ENCODE measurements around the gene MLLT3. TPM values are rescaled to one million over a fixed set of nuclear protein-coding genes. Genes with fewer than 3 reads are reported as not detected.

MLLT3 gene
- total and polyA plus RNA-seq, 8 donors, result 1.8 to 10.3 (median 4.2) TPM

GRCh38 chr9:20559231-20559890 lies 62.9 kb downstream of the MLLT3 start:
- intact Hi-C loops (cut with DNase I), result no loop called here
- no peak for TF ChIP-seq CTCF (IDR thresholded peaks at IDR 0.05)
- DNase-seq (no peak), FAIRE-seq (peak; percentile 32), ATAC-seq (peak in 2 of 4 donors; percentile 35 to 55)
- Histone ChIP-seq H3K36me3 (peaks cover 0 to 2% (median 0%) of the 10 kb centered on the region in 3 donors), H3K9me3 (no peaks in the 10 kb centered on the region), H3K4me3 (no peak overlapping the region), H3K4me1 (peaks cover 6 to 9% (median 8%) of the 10 kb centered on the region in 3 donors), H3K27me3 (no peaks in the 10 kb centered on the region), H3K27ac (no peak overlapping the region)
- WGBS, 2 donors, result 8 to 13% methylated on average over 1 of the region's 1 CpG

- intact Hi-C loops (cut with DNase I), result no loop called here
- H3K27me3 ChIP-seq, result no peaks in the 10 kb centered on the region
- FAIRE-seq, result no peak
- WGBS, 2 donors, result 72 to 73% methylated on average over 2 of the region's 2 CpGs
- peak overlapping the region in 1 of 4 donors; percentile 8 for H3K27ac ChIP-seq
- H3K4me1 ChIP-seq, result peaks cover 8 to 16% (median 12%) of the 10 kb centered on the region in 3 donors
- peak in 1 of 4 donors; percentile 35 for ATAC-seq
- no peaks in the 10 kb centered on the region for H3K9me3 ChIP-seq
- H3K4me3 ChIP-seq, result no peak overlapping the region
- H3K36me3 ChIP-seq, result peaks cover 0 to 2% (median 0%) of the 10 kb centered on the region in 3 donors
- no peak for DNase-seq
- no peak for TF ChIP-seq CTCF (IDR thresholded peaks at IDR 0.05)
Observed at GRCh38 chr9:20558566-20559016, 63.7 kb downstream of the MLLT3 start.

- 51% methylated on average over 5 of the region's 5 CpGs for WGBS, 2 donors
- H3K36me3 ChIP-seq, result peaks cover 0 to 2% (median 0%) of the 10 kb centered on the region in 3 donors
- ATAC-seq (no peak), DNase-seq (no peak), FAIRE-seq (no peak)
- no peak overlapping the region for H3K4me3 ChIP-seq
- no peaks in the 10 kb centered on the region for H3K27me3 ChIP-seq
- H3K9me3 ChIP-seq, result no peaks in the 10 kb centered on the region
- intact Hi-C loops (cut with DNase I), result no loop called here
- H3K4me1 ChIP-seq, result peaks cover 6 to 16% (median 11%) of the 10 kb centered on the region in 3 donors
- peak overlapping the region in 1 of 4 donors; percentile 8 for H3K27ac ChIP-seq
- no peak for TF ChIP-seq CTCF (IDR thresholded peaks at IDR 0.05)
Observed at GRCh38 chr9:20557890-20558565, 64.3 kb downstream of the MLLT3 start.

GRCh38 chr9:20557285-20557684 lies 65.0 kb downstream of the MLLT3 start:
- no peak for TF ChIP-seq CTCF (IDR thresholded peaks at IDR 0.05)
- no peak for ATAC-seq
- Histone ChIP-seq H3K27me3 (no peaks in the 10 kb centered on the region), H3K9me3 (no peaks in the 10 kb centered on the region), H3K4me1 (peaks cover 0 to 16% (median 7%) of the 10 kb centered on the region in 3 donors), H3K27ac (no peak overlapping the region), H3K36me3 (peaks cover 0 to 2% (median 0%) of the 10 kb centered on the region in 3 donors), H3K4me3 (no peak overlapping the region)
- intact Hi-C loops (cut with DNase I), result no loop called here
- FAIRE-seq, result no peak
- WGBS, 2 donors, result 91 to 96% methylated on average over 1 of the region's 1 CpG
- no peak for DNase-seq

Measured in pancreas (tissue), 10 donors.